ENCODE measurements around the gene EDIL3.
"Not testable (repeated sequence)": the region's sequence is repeated elsewhere in the genome, so short reads cannot be mapped to it uniquely, and the experiment has no call there.

The EDIL3 gene

DNA sequence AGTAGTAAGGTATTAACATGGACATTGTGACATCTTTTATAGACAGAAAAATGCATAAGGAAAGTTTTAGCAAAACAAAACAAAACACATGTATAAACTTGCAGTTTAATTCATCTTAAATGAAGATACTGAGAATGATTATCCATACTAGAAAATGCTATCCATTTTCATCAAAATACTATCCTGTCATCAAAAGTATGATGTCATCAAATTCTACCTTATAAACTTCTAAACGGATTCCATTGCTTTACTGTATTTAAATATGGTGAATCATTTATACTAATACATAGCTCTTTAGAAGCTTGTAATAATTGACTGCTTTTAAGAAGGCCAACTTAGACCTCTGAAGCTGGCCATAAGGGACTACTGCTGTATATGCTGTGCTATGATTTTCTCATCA, 221.0 kb downstream of the EDIL3 start:
- TF ChIP-seq, protein P1, sequence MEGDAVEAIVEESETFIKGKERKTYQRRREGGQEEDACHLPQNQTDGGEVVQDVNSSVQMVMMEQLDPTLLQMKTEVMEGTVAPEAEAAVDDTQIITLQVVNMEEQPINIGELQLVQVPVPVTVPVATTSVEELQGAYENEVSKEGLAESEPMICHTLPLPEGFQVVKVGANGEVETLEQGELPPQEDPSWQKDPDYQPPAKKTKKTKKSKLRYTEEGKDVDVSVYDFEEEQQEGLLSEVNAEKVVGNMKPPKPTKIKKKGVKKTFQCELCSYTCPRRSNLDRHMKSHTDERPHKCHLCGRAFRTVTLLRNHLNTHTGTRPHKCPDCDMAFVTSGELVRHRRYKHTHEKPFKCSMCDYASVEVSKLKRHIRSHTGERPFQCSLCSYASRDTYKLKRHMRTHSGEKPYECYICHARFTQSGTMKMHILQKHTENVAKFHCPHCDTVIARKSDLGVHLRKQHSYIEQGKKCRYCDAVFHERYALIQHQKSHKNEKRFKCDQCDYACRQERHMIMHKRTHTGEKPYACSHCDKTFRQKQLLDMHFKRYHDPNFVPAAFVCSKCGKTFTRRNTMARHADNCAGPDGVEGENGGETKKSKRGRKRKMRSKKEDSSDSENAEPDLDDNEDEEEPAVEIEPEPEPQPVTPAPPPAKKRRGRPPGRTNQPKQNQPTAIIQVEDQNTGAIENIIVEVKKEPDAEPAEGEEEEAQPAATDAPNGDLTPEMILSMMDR (conservative IDR thresholded peaks at IDR 0.05) = no peak
- no peak overlapping the region for H3K27ac ChIP-seq

DNA sequence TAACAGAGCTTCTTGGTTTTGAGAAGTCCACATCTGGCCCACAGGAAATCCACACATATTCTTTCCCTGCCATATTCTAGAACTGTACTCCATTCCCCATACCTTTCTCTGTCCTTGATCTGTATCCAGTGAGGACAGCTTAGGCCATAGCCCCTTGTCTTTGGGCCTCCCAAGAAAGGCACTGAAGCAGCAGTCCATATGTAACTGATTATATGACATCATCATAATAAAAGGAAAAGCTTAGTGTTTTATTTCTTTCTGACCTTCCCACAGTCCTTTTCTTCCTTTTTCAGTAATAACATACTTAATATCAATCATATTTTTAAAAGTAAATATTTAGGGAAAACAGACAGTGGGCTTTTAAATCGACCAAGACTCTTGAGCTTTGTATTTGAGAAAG, 222.0 kb downstream of the EDIL3 start:
- TF ChIP-seq, protein P1 (conservative IDR thresholded peaks at IDR 0.05) = no peak
- H3K27ac ChIP-seq = no peak overlapping the region

DNA sequence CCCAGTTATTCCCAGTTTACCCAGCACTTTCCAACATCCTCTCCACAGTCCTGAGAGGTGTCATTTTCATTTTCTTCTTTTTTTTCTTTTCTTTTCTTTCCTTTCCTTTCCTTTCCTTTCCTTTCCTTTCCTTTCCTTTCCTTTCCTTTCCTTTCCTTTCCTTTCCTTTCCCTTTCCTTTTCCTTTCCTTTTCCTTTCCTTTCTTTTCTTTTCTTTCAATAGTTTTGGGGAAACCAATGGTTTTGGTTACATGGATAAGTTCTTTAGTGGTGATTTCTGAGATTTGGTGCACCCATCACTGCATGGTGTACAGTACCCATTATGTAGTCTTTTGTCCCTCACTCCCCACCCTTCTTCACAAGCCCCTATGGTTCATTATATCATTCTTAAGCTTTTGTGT, 224.0 kb downstream of the EDIL3 start:
- not testable (repeated sequence) for H3K27ac ChIP-seq

DNA sequence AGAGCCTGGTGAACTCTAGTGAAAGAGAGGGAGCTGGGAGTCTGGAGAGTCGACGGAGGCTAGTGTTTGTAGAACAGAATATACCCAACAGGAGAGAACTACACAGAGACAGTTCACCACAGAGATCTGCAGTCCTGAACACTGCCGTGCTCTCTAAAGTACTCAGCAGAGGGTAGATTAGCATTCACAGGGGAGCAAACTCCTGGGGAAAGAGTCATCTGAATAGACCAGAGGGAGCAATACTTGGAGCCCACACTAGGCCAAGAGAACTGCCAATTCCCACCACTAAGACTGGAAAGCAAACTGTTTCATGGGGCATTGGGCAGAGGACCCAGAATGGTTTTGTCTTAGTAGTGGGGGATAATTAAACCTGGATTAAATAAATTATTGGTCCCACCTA, 235.6 kb downstream of the EDIL3 start:
- TF ChIP-seq, protein P1 (conservative IDR thresholded peaks at IDR 0.05) = no peak
- no peak overlapping the region for H3K27ac ChIP-seq

DNA sequence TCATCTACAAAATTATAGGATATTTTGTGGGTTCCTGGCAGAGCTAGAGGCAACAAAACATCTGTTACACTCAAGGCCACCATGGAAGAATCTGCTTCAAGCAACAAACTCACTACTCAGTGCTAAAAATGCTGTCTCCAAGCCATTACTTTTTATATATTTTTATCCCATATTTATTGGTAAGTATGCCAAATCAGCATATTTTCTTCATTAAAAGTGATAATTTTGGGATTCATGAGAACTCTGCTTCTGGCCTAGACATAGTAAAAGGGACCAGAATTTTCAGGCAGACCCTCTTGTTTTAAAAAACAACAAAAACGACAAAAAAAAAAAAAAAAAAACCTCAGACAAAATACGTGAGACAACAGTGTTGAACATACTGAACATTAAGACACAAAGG, 236.0 kb downstream of the EDIL3 start:
- H3K27ac ChIP-seq = no peak overlapping the region
- TF ChIP-seq, protein P1 (conservative IDR thresholded peaks at IDR 0.05) = no peak

DNA sequence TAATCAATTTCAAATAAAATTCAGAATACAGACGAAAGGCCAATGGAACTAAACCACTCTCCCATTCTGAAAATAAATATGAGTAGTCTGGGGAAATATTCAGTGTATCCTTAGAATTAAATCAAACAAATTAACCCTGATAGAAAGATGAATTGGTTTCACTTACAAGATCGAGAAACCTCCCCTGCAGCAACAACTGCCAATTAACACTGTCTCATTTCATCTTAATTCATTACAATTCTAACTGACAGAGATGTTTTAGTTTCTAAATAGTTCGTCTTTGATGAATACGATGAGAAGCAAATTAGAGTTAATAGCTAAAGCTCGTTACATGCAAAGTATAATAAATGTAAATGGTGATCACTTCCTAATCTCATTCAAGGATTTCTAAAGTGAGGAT, 247.1 kb downstream of the EDIL3 start:
- TF ChIP-seq, protein P1 (conservative IDR thresholded peaks at IDR 0.05) = no peak
- no peak overlapping the region for H3K27ac ChIP-seq

DNA sequence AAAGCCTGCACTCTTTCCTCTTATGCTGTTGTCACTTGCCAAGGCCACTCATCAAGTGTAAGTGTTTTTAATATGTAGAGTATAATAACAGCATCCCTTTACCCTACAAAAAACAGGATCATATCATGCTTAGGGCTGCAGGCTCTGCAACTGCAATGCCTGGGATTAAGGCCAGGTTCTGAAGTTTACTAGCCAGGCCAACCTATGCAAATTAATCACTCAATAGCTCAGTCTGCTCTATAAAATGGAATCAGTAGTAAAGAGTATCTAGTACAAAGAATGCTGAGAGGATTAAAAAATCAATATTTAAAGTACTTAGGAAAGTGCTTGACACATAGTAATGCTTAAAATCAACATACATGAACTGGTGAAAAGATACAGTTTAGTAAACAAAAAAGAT, 253.3 kb downstream of the EDIL3 start:
- TF ChIP-seq, protein P1 (conservative IDR thresholded peaks at IDR 0.05) = no peak

DNA sequence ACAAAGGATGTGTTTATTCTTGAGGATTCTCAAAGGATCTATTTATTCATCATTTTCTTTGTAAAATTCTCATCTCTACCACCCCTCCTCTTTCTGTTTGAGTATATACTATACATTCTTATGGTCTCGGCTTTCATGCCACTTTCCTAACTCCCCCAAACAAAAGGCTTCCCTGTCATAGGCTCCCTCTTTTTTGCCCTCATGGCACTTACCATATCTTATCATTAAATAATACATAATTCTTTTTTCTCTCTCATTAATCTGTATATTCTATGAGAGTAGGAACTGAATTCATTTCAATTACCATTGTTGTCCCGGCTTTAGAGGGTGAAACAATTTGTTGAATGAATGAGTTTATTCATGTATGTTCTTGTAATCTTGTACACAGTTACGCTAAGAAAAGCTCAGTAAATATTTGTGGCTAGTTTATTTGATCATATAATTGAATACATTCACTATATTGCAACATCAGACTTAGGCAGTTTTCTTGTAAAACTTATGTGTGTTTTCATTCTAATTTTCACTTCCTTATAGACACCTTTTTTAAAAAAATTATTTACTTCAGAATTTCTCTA, 254.6 kb downstream of the EDIL3 start:
- no peak overlapping the region for H3K27ac ChIP-seq
- TF ChIP-seq, protein P1 (conservative IDR thresholded peaks at IDR 0.05) = no peak

More for the DNA sequence above, 253.3 kb downstream of the EDIL3 start:
- H3K27ac ChIP-seq = no peak overlapping the region

Measured in VCaP (cell line).